HL-60/S4 treated with phorbol 12-myristate 13-acetate at 8.2 ng/mL for 4 days and 3 days (cell line): ENCODE data around the gene TNK1.

ENCODE experiments used
- in situ Hi-C: fragments of 300-500 bp; cut with MboI; formaldehyde crosslinking; loops from 2 replicates; pipeline ENCODE4 v1.15.0; 2022; ENCODE audit warnings: low sequenced_read_pairs

Gene TNK1

DNA sequence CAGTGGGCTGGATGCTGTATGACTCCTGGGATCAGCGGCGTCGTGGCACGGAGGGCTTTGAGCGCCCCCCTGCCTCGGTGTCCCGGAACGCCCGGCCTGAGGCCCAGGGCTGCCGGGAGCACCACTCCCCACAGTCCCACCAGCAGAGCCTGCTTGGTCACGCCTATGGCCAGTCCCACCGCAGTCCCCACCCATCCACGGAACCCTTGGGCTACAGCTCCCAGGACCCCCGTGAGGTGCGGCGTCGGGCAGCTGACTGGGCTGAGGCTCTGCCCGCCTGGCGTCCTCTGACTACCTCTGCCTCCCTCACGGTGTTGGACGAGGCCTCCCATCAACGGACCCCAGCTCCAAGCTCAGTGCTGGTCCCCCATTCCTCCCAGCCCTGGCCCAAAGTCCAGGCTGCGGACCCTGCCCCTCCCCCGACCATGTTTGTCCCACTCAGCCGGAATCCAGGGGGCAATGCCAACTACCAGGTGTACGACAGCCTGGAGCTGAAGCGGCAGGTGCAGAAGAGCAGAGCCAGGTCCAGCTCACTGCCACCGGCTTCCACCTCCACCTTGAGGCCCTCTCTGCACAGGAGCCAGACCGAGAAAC lies 46.1 kb downstream of the TNK1 start:
- in situ Hi-C loops: no loop called here

DNA sequence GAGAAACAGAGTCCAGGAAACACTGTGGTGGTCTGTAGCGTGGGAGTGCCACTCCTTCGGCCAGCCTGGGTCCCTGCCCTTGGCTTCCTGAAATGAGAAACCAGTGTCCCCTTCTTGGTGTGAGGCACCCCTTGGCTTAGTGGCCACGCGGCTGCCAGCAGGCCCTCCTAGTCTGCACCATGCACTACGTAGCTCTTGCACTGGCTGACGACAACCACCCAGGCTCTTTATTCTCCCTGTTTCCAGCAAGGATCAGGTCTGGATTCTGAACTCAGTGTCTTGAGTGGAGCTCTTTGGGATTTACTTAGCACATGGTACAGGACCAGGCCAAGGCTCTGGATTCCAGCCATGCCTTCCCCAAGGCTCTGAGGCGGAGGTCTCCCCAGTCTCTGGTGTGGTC lies 46.7 kb downstream of the TNK1 start:
- in situ Hi-C loops: no loop called here

DNA sequence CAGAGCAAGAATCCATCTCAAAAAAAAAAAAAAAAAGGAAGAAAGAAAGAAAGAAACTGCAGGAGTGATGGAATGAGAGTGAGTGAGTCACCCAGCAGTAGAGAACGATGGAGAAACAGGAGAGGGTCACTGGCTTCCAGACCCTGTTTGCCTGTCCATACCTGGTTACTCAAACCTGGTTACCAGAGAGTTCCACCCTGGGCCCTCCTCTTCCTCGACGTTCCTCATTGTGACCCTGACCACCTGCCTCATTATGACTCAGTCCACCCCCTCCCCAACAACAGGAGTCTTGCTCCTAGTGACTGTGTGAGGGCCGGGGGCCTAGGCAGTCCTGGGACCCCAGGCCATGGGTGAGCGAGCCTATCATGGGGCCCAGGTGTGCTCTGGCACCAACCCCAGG lies 47.7 kb downstream of the TNK1 start, which contains the start of gene SPEM3:
TSS of gene SPEM3 (plus strand) at position 301 of the 400 bp plus-strand sequence. CDS start at position 347, 46 bp downstream.
- in situ Hi-C loops: no loop called here

DNA sequence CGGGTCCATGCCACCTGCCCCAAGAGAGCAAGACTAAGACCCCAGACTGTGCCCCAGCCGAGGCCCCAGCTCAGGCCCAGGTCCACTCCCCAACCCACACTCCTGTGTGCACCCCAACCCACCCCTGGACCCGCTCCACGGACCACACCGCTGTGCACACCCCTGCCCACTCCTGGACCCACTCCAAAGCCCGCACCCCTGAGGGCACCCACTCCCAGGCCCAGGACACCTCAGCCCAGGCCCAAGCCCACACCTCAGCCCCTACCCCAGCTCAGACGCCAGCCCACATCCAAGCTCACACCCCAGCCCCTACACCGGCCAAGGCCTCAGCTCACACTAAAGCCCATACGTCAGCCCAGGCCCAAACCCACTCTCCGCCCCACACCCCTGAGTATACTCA lies 48.8 kb downstream of the TNK1 start:
- in situ Hi-C loops: no loop called here

DNA sequence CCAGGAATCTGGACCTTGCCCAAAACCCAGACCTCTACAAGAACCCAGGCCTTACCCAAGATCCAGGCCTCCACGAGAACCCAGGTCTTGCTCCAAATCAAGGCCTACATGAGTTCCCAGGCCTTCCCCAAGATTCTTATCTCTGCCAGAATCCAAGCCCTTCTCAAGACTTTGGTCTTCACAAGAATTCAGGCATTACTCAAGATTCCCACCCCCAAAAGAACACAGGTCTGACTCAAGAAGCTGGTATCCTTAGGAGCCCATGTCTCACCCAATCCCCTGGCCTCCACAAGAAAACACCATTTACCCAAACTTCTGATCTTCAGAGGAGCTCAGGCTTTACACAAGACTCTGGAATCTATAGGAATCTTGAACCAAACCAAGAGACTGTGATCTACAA lies 50.3 kb downstream of the TNK1 start:
- in situ Hi-C loops: no loop called here

DNA sequence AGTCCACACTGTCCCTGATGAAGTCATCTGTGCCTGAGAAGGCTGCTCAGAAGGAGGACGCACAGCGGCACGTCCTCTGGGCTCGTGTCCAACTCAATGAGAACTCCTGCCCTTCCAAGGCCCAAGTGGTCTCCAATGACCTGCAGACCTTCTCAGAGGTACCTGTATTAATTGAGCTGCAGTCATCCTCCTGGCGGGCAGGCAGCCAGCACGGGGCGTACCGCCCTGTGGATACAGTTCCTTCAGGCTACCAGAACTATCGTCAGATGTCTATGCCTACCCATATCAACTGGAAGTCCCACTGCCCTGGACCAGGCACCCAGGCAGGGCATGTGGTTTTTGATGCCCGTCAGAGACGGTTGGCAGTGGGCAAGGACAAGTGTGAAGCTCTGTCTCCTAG lies 51.4 kb downstream of the TNK1 start:
- in situ Hi-C loops: no loop called here

DNA sequence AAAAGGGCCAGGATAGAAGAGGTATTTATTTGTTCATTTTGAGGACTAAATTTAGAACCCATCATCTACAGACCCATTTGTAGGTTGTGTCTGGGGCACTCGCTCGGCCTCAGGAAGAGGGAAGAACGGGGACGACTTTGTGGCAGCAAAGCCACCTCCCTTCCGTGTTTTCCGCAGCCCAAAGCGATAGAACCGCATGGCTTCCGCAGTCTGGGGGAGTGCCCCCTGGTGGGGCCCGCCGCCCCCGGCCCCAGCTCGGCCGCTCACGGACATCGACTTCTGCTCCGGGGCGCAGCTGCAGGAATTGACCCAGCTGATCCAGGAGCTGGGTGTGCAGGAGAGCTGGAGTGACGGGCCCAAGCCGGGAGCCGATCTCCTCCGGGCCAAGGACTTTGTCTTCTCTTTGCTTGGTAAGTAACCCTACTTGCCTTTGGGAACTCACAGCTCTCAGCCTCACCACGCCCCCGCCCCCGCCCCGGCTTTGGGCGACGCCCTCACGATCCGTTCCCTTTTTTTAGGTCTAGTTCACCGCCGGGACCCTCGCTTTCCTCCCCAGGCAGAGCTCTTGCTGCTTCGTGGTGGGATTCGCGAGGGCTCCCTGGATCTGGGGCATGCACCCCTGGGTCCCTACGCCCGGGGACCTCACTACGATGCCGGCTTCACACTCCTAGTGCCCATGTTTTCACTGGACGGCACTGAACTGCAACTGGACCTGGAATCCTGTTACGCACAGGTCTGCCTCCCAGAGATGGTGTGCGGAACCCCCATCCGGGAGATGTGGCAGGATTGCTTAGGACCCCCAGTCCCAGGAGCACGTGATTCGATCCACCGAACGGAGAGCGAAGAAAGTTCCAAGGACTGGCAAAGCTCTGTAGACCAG lies 55.0 kb downstream of the TNK1 start:
- in situ Hi-C loops: no loop called here

DNA sequence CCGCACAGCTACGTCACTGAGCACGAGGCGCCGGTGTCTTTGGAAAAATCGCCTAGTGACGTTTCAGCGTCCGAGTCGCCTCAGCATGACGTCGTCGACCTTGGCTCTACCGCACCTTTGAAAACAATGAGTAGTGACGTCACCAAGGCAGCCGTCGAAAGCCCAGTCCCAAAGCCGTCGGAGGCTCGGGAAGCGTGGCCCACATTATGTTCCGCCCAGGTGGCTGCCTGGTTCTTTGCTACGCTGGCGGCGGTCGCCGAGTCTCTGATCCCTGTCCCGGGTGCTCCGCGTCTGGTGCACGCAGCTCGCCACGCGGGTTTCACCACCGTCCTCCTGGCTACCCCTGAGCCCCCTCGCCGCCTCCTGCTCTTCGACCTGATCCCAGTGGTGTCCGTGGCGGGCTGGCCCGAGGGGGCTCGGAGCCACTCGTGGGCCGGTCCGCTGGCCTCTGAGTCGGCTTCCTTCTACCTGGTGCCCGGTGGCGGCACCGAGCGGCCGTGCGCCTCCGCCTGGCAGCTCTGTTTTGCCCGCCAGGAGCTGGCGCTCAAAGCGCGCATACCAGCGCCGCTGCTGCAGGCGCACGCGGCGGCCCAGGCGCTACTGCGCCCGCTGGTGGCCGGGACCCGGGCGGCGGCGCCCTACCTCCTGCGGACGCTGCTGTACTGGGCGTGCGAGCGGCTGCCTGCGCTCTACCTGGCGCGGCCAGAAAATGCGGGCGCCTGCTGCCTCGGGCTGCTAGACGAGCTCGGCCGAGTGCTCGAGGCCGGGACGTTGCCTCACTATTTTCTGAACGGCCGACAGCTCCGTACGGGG lies 55.9 kb downstream of the TNK1 start:
- in situ Hi-C loops: no loop called here

DNA sequence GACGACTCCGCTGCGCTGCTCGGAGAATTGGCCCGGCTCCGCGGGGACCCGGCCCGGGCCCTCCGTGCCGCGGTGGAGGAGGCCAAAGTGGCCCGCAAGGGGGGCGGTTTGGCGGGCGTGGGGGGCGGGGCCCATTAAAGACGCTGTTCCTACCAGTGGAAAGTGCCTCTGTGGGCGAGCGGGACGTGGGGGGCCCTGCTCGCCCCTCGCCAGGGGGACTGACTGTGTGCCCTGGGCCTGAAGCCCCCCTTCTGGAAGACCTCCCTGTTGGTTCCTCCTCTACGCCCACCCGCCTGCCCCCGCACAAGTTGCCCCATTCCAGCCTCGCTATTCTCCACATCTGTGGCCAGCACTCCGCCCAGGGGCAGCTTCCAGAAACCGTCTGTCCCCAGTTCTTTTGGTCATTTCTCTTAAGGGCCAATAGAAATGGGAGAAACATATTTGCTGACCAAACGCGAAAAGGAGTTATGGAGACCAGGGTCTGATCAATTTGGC lies 56.5 kb downstream of the TNK1 start:
- in situ Hi-C loops: no loop called here

DNA sequence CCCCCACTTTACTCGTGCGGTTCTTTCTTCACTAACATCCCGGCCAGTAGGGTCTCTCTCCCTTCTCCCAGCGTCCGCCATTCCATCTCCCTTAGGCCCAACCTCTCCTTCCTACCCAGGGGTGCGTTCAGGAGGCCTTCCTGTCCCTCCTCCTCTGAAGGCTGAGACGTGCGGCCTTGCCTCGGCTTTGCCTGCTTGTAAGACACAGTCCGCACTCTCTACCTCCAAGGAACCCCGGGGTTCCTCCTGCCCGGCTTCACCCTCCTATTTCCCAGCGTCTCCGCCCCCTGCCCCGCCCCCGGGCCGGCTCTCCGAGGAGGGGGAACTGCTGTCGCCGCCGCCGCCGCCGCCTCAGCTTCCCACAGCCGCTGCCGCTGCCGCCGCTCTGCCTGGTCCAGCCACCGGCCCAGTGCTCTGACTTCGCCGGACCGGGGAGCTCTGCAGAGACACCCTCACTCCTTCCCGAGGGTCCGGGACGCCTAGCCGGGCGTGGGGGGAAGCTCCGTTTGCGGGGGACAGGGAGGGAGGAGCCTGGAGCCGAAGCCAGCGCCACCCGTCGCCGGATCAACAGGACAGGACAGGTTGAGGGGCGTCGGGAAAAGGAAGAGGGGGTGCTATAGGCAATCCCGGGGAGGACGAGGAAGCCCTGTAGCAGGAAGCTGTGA lies 57.2 kb downstream of the TNK1 start:
- in situ Hi-C loops: no loop called here

DNA sequence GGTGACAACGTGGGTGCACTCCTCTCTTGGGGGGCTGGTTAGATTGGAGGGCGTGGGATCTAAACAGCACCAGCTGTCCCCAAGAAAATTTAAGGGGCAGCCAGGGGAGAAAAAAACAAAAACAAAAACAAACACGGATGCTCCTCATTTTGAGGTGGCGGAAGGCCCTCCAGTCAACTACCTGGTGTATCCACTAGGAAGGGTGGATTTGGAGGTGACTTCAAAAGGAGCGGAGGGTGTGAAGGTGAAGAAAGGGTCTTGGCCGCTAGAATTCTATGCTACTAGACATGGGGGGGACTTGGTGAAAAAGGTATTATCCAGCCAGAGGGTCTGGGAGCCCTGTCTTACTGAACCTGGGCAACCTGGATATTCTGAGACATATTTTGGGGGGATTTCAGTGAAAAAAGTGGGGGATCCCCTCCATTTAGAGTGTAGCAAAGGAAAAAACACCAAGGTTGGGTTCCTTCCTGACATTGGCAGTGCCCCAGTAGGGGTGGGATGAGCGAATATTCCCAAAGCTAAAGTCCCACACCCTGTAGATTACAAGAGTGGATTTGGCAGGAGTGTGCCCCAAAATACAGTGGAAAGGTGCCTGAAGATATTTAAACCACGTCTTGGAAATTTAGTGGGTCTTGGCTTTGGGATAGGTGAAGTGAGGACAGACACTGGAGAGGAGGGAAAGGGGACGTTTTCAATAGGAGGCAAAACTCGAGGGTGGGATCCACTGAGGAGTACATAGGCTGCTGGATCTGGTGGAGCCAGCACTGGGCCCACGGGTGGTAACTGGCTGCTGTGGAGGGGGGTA lies 58.0 kb downstream of the TNK1 start:
- in situ Hi-C loops: no loop called here
